ENCODE data around the gene LCN15.

- no peak for TF ChIP-seq CTCF (IDR thresholded peaks at IDR 0.05)
- TF ChIP-seq POLR2AphosphoS5 (IDR thresholded peaks at IDR 0.05; ENCODE audit: low read depth, low read length): no peak
- TF ChIP-seq SIN3A (IDR thresholded peaks at IDR 0.05; ENCODE audit: borderline replicate concordance, insufficient read depth, low read depth, low read length): no peak
- TF ChIP-seq REST (IDR thresholded peaks at IDR 0.05; ENCODE audit: insufficient read depth in 1 of 2, low read depth in 2 of 2, low read length in 1 of 2): 0 out of 4 replicates have a peak, but pooled peaks of 1 of the 2 experiments have one; percentile 19
- no peak for TF ChIP-seq TCF7L2 (IDR thresholded peaks at IDR 0.05; ENCODE audit: low read depth, low read length)
Measured at GRCh38 chr9:136799854-136800657, 35.7 kb upstream of the LCN15 start.

All from Panc1 (cell line).